ENCODE measurements around the gene SUN2.

The SUN2 gene

GRCh38 chr22:38696606-38697424 lies 59.0 kb downstream of the SUN2 start:
- DNase-seq (ENCODE audit: low spot score) = no peak

- DNase-seq (ENCODE audit: low spot score) = no peak
These were observed 60.9 kb downstream of the SUN2 start for GRCh38 chr22:38694940-38695339.

GRCh38 chr22:38694049-38694448 lies 61.7 kb downstream of the SUN2 start:
- no peak for DNase-seq (ENCODE audit: low spot score)

GRCh38 chr22:38689651-38690050 lies 66.1 kb downstream of the SUN2 start:
- no peak for DNase-seq (ENCODE audit: low spot score)

GRCh38 chr22:38685761-38686160 lies 70.0 kb downstream of the SUN2 start:
- DNase-seq (ENCODE audit: low spot score) = no peak

GRCh38 chr22:38684895-38685294 lies 70.9 kb downstream of the SUN2 start:
- no peak for DNase-seq (ENCODE audit: low spot score)
